ENCODE results near the gene PRKCZ.

PRKCZ gene

GRCh38 chr1:2025491-2025981, 24.7 kb upstream of the PRKCZ start:
- no peak for DNase-seq

DNA sequence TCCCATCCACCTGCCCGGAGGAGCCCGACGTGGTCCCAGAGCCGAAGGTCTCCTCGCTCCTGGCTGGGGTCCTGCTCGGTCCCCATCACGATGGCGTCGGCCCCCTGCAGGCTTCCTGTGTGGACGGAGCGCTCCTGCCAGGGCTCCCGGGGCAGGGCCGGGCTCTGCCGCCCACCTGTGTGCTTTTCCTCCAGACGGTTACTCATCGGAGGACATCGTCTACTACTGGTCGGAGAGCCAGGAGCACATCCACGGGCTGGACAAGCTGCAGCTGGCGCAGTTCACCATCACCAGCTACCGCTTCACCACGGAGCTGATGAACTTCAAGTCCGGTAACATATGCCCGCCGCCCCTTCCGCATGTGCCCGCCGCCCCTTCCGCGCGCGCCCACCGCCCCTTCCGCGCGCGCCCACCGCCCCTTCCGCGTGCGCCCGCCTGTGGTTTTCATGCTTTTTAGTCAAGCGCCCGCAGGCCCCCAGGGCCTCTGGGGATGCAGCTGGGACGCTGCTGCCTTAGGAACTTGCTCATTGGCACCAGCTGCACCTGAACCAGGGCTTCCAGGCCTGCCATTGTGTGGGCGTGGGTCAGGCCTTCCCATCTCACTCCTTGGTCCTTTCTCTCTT, 22.1 kb upstream of the PRKCZ start:
- DNase-seq: no peak

DNA sequence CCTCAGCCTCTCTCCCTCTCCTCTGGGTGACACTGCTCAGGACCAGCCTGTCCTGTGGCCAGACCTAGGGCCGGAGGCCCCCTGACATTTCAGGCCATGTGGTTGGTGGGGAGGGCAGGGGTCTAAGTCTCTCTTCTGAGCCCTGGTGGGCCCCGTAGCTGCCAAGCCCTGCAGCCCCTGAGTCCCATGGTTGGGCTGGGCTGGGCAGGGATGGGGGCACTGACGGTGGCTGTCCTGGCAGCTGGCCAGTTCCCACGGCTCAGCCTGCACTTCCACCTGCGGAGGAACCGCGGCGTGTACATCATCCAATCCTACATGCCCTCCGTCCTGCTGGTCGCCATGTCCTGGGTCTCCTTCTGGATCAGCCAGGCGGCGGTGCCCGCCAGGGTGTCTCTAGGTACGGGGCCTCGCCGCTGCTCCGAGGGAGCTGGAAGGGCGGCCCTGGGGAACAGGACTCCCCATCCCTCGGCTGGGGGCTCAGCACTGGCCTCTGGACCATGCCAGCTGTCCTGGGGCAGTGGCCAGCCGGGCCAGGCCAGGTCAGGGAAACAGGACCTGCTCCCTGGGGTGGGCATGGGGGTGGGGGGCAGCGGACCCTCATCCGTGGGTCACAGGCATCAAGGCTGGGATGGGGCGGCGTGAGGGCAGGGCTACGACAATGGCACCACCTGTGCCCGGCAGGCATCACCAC, 21.2 kb upstream of the PRKCZ start:
- no peak for DNase-seq

DNA sequence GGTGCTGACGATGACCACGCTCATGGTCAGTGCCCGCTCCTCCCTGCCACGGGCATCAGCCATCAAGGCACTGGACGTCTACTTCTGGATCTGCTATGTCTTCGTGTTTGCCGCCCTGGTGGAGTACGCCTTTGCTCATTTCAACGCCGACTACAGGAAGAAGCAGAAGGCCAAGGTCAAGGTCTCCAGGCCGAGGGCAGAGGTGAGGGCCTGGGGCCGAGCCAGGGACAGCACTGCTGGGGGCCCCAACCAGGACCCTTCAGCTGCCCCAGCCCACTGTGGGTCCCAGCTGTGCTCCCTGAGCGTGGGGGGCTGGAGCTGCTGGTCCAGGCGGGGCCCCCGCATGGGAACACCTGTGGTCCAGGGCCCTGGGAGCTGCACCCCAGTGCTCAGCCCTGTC, 20.6 kb upstream of the PRKCZ start:
- no peak for DNase-seq

DNA sequence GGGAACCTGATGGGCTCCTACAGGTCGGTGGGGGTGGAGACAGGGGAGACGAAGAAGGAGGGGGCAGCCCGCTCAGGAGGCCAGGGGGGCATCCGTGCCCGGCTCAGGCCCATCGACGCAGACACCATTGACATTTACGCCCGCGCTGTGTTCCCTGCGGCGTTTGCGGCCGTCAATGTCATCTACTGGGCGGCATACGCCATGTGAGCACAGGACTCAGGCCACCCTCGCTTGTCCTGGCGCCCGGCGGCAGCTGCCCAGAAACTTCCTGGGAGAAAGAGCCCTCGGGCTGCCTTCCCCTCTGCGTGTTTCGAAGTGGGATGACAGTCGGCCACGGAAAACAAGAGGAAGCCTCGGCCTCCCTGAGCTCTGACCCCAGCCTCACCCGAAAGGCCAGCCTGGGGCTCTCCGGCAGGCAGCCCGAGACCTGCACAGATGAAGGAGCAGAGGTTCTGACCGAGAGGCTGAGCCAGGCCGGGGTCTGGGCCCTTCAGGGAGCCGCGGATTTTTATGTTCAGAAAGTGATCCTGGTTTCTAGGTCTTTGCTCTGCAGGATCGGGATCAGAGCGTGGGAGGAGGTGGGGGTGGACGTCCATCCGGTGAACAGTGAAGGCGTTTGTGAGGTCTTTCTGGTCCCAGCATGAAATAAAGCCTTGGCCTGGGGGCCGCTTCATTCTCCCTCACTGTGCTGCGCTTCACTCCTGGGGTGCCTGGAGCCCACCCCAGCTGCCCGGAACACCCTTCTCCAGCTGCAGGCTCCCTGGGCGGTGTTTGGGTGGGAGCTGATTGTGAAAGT, 19.9 kb upstream of the PRKCZ start:
- DNase-seq: no peak

DNA sequence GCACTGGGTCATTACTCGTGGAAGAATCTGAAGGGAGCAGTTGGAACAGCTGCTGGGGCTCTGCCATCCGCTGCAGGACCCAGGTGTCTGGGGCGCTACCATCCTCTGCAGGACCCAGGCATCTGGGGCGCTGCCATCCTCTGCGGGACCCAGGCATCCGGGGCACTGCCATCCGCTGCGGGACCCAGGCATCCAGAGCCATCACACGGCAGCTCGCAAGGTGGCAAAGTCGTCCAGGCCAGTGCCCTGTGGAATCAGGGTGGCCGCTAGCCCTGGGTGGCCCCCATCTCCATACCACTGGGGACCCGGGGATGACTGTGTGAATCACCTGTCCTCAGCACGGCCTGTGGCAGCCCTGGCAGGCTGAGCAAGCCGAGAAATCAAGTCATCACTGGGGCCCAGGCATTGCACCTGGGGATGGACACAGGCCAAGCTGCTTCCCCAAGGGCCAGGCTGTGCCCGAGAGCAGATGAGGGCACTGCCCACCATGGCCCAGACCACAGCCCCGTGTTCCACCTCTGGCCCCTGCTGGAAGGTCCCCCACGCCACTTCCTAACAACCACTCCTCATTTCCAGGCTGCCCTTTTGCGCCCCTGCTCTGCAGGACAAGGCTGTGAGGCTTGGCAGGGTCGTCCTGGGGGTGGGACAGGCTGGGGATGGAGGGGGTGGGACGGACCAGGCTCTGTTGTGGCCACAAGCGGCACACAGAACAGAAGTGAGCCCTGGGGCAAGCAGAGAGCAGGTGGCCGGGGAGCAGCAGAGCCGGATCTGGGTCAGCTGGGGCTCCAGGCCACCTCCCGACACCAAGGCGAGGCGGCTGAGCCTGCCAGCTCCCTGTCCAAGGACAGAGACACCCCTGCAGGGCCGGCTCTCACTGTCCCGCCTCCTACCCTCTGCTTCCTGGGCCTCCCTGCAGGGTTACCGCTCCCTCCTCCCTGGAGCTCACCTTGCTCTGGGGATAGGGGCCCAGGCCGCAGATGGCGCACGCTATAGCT, 18.4 kb upstream of the PRKCZ start:
- no peak for DNase-seq

- no peak for DNase-seq
Measured at GRCh38 chr1:2032737-2033136, 17.5 kb upstream of the PRKCZ start.

GRCh38 chr1:2033165-2033564, 17.0 kb upstream of the PRKCZ start:
- DNase-seq: no peak

- no peak for DNase-seq
Measured at GRCh38 chr1:2036287-2036686, 13.9 kb upstream of the PRKCZ start.

DNA sequence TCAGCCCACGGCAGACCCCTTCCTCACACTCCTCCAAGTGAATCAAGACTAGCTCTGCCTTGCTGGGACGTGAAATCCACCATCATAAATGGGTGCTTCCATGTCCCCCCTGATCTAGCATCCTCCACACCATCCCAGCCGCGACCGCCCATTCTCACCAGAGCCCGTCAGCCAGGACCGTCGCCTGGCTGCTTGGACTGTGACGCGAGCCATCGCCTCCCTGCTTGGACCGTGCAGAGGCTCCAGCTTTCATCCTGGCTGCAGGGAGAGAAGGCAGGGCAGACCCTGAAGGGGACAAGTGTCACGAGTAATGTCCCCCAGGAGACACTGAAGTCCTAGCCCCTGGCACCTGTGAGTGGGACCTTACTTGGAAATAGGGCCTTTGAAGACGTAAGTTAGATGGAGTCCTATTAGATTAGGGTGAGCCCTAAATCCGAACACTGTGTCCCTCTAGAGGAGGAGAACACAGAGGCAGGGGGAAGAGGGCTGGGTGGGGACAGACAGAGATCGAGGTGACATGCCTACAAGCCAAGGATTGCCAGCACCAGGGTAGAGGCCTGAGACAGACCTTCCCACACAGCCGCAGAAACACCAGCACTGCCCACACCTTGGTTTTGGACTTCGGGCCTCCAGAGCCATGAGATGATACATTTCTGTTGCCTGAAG, 12.8 kb upstream of the PRKCZ start:
- no peak for DNase-seq

DNA sequence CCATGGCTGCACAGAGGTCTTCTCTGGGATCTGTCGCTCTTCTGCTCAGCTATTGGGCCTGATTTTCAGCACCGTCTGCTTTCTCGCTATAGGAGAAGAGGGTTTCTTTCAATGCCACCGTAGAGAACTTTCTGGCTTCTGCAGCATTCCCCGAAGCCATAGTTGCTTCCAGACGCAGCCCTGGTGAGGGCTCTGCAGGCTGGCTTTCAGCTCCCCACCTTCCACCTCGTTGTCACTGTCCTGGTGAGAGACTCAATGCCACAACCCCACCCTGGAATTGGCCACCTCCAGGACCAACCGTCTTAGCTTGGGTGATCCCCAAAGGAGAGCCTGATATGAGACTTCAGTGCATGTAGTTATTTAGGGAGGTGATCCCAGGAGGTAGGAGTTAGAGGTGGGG, 12.0 kb upstream of the PRKCZ start:
- DNase-seq: no peak

GRCh38 chr1:2039251-2039650, 11.0 kb upstream of the PRKCZ start:
- no peak for DNase-seq

DNA sequence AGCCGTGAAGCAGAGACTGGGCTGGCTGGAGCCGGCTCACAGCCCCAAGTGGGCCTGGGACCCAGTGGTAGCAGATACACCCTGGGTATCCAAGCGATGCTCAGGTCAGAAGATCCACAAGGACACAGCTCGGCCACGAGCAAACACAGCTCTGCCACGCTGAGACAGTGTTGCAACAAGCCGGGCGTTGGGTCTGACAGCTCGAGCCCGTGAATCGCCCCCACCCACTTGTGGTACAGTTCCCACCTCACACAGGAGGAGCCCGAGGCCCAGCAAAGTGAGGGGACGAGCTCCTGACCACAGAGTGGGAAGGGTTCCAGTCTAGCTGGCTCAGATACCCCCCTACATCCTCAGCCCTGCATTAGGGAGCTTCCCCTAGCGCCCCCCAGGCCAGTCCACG, 8.9 kb upstream of the PRKCZ start:
- DNase-seq: no peak

GRCh38 chr1:2041887-2042286, 8.3 kb upstream of the PRKCZ start:
- no peak for DNase-seq

- no peak for DNase-seq
Measured at GRCh38 chr1:2042830-2043773, 7.1 kb upstream of the PRKCZ start.

DNA sequence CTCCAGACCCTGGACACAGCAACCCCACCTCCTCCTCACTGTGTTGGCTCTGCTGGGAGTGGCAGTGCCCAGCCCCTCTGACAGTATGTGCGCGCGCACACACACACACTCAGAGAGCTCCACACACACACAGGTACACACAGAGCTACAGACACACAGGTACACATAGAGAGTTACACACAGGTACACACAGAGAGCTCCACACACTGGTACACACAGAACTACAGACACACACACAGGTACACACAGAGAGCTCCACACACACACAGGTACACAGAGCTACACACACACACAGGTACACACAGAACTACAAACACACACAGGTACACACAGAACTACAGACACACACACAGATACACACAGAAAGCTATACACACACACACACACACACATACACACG, 6.3 kb upstream of the PRKCZ start:
- DNase-seq: no peak

DNA sequence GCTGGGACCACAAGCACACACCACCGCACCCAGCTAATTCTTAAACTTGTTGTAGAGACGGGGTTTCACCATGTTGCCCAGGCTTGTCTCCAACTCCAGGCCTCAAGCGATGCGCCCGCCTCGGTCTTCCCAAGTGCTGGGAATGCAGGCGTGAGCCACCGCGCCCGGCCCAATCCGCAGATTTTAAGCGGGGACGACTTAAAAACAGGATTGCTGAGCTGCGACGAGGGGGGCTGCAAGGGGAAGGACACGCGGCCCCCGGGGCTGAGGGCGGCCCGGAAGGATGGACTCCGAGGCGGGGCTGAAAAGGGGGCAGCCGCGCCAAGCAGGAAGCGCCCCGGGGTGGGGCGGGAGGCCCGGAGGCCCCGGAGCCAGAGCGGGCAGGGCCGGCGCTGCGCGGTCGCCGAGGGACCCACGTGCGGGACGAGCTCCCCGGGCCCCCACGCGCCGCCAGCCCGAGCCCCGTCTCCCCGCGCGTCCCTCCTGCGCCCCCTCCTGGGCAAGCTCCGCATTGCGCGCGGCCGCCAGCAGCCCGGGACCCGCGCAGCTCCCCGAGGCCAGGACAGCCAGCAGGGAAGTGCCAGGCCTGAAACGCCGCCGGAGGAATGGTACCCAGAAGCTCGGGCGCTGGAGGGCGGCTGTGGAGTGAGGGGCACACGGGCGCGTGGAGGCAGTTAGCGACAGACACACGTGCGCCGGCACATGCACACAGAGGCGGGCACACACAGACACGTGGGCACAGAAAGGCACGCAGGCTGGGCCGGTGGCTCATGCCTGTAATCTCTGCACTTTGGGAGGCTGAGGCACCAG, 5.5 kb upstream of the PRKCZ start:
- no peak for DNase-seq

GRCh38 chr1:2045468-2046173, 4.6 kb upstream of the PRKCZ start:
- DNase-seq: no peak

DNA sequence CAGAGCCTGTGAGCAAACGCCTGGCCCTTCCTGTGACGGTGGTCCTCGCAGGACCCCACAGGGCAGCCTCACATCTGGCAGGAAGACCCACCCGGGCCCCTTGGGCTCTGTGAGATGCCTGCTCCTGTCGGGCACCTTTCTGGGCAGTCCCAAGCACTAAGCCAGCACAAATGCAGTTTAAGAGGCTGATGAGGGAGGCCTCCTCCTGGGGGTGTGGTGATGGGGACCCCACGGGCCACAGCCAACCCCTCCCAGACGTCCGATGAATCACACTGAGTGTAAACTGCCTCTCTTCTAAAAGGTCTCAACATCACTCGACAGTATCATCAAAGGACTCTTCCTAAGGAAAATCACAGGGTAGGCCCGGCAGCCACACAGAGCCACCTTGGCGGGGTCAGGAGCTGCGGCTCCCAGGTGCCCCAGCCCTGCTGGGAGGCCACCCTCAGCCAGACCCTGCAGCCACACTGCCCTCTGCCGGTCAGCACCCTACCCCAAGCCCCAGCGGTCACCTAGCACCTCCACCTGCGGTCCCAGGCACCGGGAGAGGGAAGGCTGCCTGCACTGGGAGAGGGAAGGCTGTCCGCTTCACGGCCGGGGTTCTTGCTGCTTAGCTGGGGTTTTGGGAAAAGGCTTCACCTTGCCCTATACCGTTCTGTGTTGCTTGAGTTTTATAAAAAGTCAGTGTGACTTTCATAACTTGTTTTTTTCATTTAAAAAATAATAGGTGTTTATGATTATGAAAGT, 3.9 kb upstream of the PRKCZ start:
- peak; percentile 60 for DNase-seq

All from NCI-H526 treated with DMSO at 0.1 percent for 48 hours (cell line).